AG04449 (cell line): ENCODE data around the gene NGFR.

Experiments used
- CTCF ChIA-PET: fragments of 350-600 bp; formaldehyde crosslinking; extraction: SDS; loops from one replicate; lab custom pipeline; 2021; ENCODE audit warnings: antibody characterized with exemption; lab: Yijun Ruan, JAX
- POLR2A ChIA-PET: fragments of 400-600, 350-600 bp; formaldehyde crosslinking; extraction: SDS; loops from one replicate; lab custom pipeline; 2020; ENCODE audit warnings: antibody characterized with exemption, inconsistent platforms; lab: Yijun Ruan, JAX
- DNase-seq: peaks from one replicate; pipeline ENCODE4 v3.0.0-alpha.2; 2010; ENCODE audit warnings: low read depth, low spot score
- H3K4me3 ChIP-seq: 2 replicates; pipeline ENCODE4 v1.5.1; 2011; ENCODE audit warnings: low read depth, mild to moderate bottlenecking, control low read depth, low read length
- CTCF ChIP-seq: IDR thresholded peaks from one replicate; pipeline ENCODE4 v1.5.1; 2011; ENCODE audit warnings: mild to moderate bottlenecking, moderate library complexity, low read length, control low read depth, inconsistent platforms; ENCODE audit not compliant: insufficient read depth; ENCODE audit errors: missing control alignments

NGFR gene

GRCh38 chr17:49495842-49496182, 719 bp downstream of the NGFR start:
- POLR2A ChIA-PET: no interaction called here
- no peak for TF ChIP-seq CTCF
- CTCF ChIA-PET: interaction anchor here (0.7 to 7.7 kb wide), 18 partner anchors 9 to 74 kb away, joined by 3 to 48 read pairs (median 6); no protein-coding TSS in a partner anchor
- DNase-seq: no peak
- no peak overlapping the region for H3K4me3 ChIP-seq

GRCh38 chr17:49496183-49496866, 1.2 kb downstream of the NGFR start:
- CTCF ChIA-PET: interaction anchor here (0.7 to 7.7 kb wide), 23 partner anchors 9 to 195 kb away, joined by 3 to 48 read pairs (median 5); no protein-coding TSS in a partner anchor
- H3K4me3 ChIP-seq: peak overlapping the region; percentile 33
- POLR2A ChIA-PET: no interaction called here
- DNase-seq: no peak
- peak; percentile 80 for TF ChIP-seq CTCF

GRCh38 chr17:49496867-49497147, 1.7 kb downstream of the NGFR start:
- POLR2A ChIA-PET: no interaction called here
- no peak overlapping the region for H3K4me3 ChIP-seq

GRCh38 chr17:49497148-49498028, 2.3 kb downstream of the NGFR start:
- DNase-seq: no peak
- ChIA-PET POLR2A (interaction anchor here (1.1 kb wide), 1 partner anchor 10 kb away, joined by 3 read pairs; no protein-coding TSS in a partner anchor), CTCF (interaction anchor here (0.8 to 7.7 kb wide), 23 partner anchors 10 to 194 kb away, joined by 3 to 48 read pairs (median 5); no protein-coding TSS in a partner anchor)
- no peak for TF ChIP-seq CTCF
- no peak overlapping the region for H3K4me3 ChIP-seq

More at GRCh38 chr17:49496867-49497147, 1.7 kb downstream of the NGFR start:
- CTCF ChIA-PET: interaction anchor here (1.0 to 7.7 kb wide), 22 partner anchors 10 to 195 kb away, joined by 3 to 48 read pairs (median 6); no protein-coding TSS in a partner anchor
- DNase-seq: no peak
- no peak for TF ChIP-seq CTCF

GRCh38 chr17:49498029-49498615, 3.0 kb downstream of the NGFR start:
- ChIA-PET POLR2A (interaction anchor here (1.1 kb wide), 1 partner anchor 9 kb away, joined by 3 read pairs; no protein-coding TSS in a partner anchor), CTCF (interaction anchor here (1.1 to 7.7 kb wide), 8 partner anchors 9 to 58 kb away, joined by 3 to 48 read pairs (median 22); no protein-coding TSS in a partner anchor)
- H3K4me3 ChIP-seq: no peak overlapping the region
- DNase-seq: no peak
- no peak for TF ChIP-seq CTCF
